DND-41 (cell line): ENCODE measurements around the gene ECPAS.

Experiments used
- ATAC-seq: fragments of 200-7000 bp; cut with Tn5 transposase; 3 replicates; pipeline ENCODE4 v1.9.1; 2021; ENCODE audit warnings: low read depth; ENCODE audit not compliant: insufficient read depth
- DNase-seq: peaks from one replicate; pipeline ENCODE4 v3.0.0-alpha.2; 2020
- H2AFZ ChIP-seq: 2 replicates; pipeline ENCODE4 v1.6.0; 2012; ENCODE audit warnings: low read depth, low read length
- H3K27ac ChIP-seq: 2 replicates; pipeline ENCODE4 v1.5.1; 2012; ENCODE audit warnings: low read length, inconsistent platforms
- H3K27me3 ChIP-seq: fragments of 200-600 bp; sonication (generic); 2 replicates; pipeline ENCODE4 v1.6.0; 2012; ENCODE audit warnings: low read length, mild to moderate bottlenecking, inconsistent platforms; ENCODE audit not compliant: insufficient read depth, poor library complexity
- H3K36me3 ChIP-seq: 2 replicates; pipeline ENCODE4 v1.5.1; 2012; ENCODE audit warnings: low read length, inconsistent platforms; ENCODE audit not compliant: insufficient read depth
- H3K4me1 ChIP-seq: 2 replicates; pipeline ENCODE4 v1.5.1; 2012; ENCODE audit warnings: mild to moderate bottlenecking, low read length; ENCODE audit not compliant: insufficient read depth
- H3K4me2 ChIP-seq: 2 replicates; pipeline ENCODE4 v1.6.0; 2012; ENCODE audit warnings: mild to moderate bottlenecking, moderate library complexity, low read length, inconsistent platforms; ENCODE audit not compliant: insufficient read depth
- H3K4me3 ChIP-seq, 2 experiments: fragments of 200-600 bp in 1 of 2; shearing (Covaris generic) in 1 of 2; 2 replicates each; pipeline ENCODE4 v1.5.1; 2012 to 2016; ENCODE audit warnings: inconsistent platforms in 2 of 2, low read length in 2 of 2, mild to moderate bottlenecking in 2 of 2, low read depth in 1 of 2, moderate library complexity in 1 of 2
- H3K79me2 ChIP-seq: 2 replicates; pipeline ENCODE4 v1.6.0; 2012; ENCODE audit warnings: low read length, inconsistent platforms; ENCODE audit not compliant: insufficient read depth
- H3K9ac ChIP-seq: 2 replicates; pipeline ENCODE4 v1.6.0; 2012; ENCODE audit warnings: low read depth, mild to moderate bottlenecking, inconsistent platforms, low read length, moderate library complexity
- H3K9me3 ChIP-seq: 2 replicates; pipeline ENCODE4 v1.5.1; 2012; ENCODE audit warnings: low read length, moderate library complexity, mild to moderate bottlenecking, inconsistent platforms; ENCODE audit not compliant: insufficient read depth, severe bottlenecking
- H4K20me1 ChIP-seq: 2 replicates; pipeline ENCODE4 v1.6.0; 2012; ENCODE audit warnings: low read length; ENCODE audit not compliant: insufficient read depth
- EZH2 ChIP-seq: IDR thresholded peaks from 3 replicates; pipeline ENCODE4 v1.6.1; 2012; ENCODE audit warnings: borderline replicate concordance, low read depth, mild to moderate bottlenecking, moderate library complexity, low read length, inconsistent platforms; ENCODE audit not compliant: severe bottlenecking
- TF ChIP-seq, protein P1 (sequence below): IDR thresholded peaks from 2 replicates; pipeline ENCODE4 v1.5.1; 2012; ENCODE audit warnings: borderline replicate concordance, low read length, moderate library complexity, mild to moderate bottlenecking; ENCODE audit not compliant: poor library complexity, severe bottlenecking; ENCODE audit errors: extremely low read depth

ECPAS gene

DNA sequence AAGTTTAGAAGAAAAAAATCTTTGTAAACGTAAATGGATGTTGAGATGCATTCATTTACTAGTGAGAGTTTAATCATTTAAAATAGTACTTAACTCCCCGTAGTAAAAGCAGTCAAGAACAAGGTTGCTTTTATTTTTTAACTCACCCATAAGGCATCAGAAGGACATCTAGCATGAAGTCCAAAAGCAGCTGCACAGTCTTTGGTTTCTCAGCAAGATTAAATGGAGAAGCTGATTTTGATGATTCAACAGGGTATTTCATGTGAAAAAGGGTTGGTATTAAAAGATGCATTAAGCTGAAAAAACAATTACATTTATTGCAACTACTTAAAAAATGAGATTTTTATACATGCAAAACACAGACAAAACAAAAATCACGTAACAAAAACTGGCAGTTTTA, 44.0 kb downstream of the ECPAS start:
- ATAC-seq (no peak), DNase-seq (no peak)
- Histone ChIP-seq H3K4me3 (no peak overlapping the region), H2AFZ (no peak overlapping the region), H3K9me3 (no peaks in the 10 kb centered on the region), H3K79me2 (no peaks in the 10 kb centered on the region), H3K4me2 (no peak overlapping the region), H4K20me1 (no peaks in the 10 kb centered on the region; the same call in 1 of the 2 replicates), H3K9ac (no peak overlapping the region), H3K36me3 (no peaks in the 10 kb centered on the region), H3K27ac (no peak overlapping the region), H3K27me3 (no peaks in the 10 kb centered on the region), H3K4me1 (no peaks in the 10 kb centered on the region)
- TF ChIP-seq, protein P1, sequence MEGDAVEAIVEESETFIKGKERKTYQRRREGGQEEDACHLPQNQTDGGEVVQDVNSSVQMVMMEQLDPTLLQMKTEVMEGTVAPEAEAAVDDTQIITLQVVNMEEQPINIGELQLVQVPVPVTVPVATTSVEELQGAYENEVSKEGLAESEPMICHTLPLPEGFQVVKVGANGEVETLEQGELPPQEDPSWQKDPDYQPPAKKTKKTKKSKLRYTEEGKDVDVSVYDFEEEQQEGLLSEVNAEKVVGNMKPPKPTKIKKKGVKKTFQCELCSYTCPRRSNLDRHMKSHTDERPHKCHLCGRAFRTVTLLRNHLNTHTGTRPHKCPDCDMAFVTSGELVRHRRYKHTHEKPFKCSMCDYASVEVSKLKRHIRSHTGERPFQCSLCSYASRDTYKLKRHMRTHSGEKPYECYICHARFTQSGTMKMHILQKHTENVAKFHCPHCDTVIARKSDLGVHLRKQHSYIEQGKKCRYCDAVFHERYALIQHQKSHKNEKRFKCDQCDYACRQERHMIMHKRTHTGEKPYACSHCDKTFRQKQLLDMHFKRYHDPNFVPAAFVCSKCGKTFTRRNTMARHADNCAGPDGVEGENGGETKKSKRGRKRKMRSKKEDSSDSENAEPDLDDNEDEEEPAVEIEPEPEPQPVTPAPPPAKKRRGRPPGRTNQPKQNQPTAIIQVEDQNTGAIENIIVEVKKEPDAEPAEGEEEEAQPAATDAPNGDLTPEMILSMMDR = no peak
- no peak for TF ChIP-seq EZH2

DNA sequence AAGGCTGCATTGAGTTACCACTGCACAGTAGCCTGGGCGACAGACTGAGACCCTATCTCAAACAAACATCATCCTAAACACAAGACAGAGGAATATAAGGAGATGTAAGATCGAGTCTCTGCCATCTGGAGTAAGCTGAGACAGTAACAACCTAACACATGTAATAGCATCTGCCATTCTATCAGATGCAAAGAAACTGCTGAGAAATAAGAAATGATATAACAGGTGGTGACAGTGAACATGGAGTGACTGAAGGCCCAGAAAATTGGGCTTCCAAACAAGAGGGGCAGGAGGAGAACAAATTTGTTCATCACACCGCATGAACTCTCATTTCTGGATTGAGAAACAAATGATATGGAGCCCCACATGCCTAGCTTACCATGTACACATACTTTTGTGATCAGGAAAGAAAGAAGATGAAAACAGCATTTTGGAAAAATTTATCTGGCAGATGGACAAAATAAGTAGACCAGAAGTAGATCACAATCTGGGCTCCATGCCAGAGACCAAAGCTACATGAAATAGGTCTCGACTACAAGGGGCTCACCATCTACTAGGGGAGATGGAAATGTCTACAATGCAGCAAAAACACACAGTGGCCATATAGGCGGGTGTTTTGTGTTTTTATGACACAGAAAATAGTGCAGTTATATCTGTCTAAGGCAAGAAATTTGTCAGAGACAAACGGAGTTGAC, 45.5 kb downstream of the ECPAS start:
- H3K27ac ChIP-seq = no peak overlapping the region
- no peak overlapping the region for H2AFZ ChIP-seq
- H3K4me2 ChIP-seq = no peak overlapping the region
- H3K9me3 ChIP-seq = no peaks in the 10 kb centered on the region
- no peak overlapping the region for H3K9ac ChIP-seq
- no peaks in the 10 kb centered on the region for H3K4me1 ChIP-seq
- H4K20me1 ChIP-seq = no peaks in the 10 kb centered on the region; the same call in 1 of the 2 replicates
- no peak overlapping the region for H3K4me3 ChIP-seq
- ATAC-seq (no peak), DNase-seq (no peak)
- no peaks in the 10 kb centered on the region for H3K27me3 ChIP-seq
- no peaks in the 10 kb centered on the region for H3K36me3 ChIP-seq
- TF ChIP-seq EZH2 = no peak
- TF ChIP-seq, protein P1 = no peak
- no peaks in the 10 kb centered on the region for H3K79me2 ChIP-seq

- Histone ChIP-seq H3K9ac (no peak overlapping the region), H3K4me1 (no peaks in the 10 kb centered on the region), H3K4me2 (no peak overlapping the region), H4K20me1 (no peaks in the 10 kb centered on the region), H3K9me3 (no peaks in the 10 kb centered on the region), H2AFZ (no peak overlapping the region), H3K4me3 (no peak overlapping the region), H3K36me3 (no peaks in the 10 kb centered on the region), H3K27me3 (no peaks in the 10 kb centered on the region), H3K79me2 (no peaks in the 10 kb centered on the region), H3K27ac (no peak overlapping the region)
- TF ChIP-seq, protein P1 = no peak
- no peak for TF ChIP-seq EZH2
- DNase-seq = no peak
- no peak for ATAC-seq
These were observed 47.6 kb downstream of the ECPAS start for GRCh38 chr9:111436571-111436970.

- H2AFZ ChIP-seq = no peak overlapping the region
- no peaks in the 10 kb centered on the region for H4K20me1 ChIP-seq
- TF ChIP-seq, protein P1 = no peak
- no peak for TF ChIP-seq EZH2
- no peak overlapping the region for H3K4me3 ChIP-seq
- no peak overlapping the region for H3K27ac ChIP-seq
- H3K4me1 ChIP-seq = no peaks in the 10 kb centered on the region
- H3K9me3 ChIP-seq = no peaks in the 10 kb centered on the region
- no peaks in the 10 kb centered on the region for H3K36me3 ChIP-seq
- ATAC-seq = no peak
- no peak overlapping the region for H3K9ac ChIP-seq
- H3K4me2 ChIP-seq = no peak overlapping the region
- H3K79me2 ChIP-seq = no peaks in the 10 kb centered on the region
- DNase-seq = no peak
- no peaks in the 10 kb centered on the region for H3K27me3 ChIP-seq
These were observed 51.1 kb downstream of the ECPAS start for GRCh38 chr9:111433082-111433481.
